Stimulated activated CD8-positive, alpha-beta memory T cell treated with anti-CD3 and anti-CD28 coated beads, Interleukin-7, amount 100 ng/mL, for 1 hour (primary cell): Measurements from ENCODE around the gene ATG7.
"Not testable (repeated sequence)": the region's sequence is repeated elsewhere in the genome, so short reads cannot be mapped to it uniquely, and the experiment has no call there.

Experiments used
- DNase-seq, 2 donors: peaks; one replicate each; pipeline ENCODE4 v3.0.0-alpha.2; 2020; ENCODE audit warnings: low read depth in 2 of 2

Gene ATG7

GRCh38 chr3:11300970-11301369 is 28.8 kb downstream of the ATG7 start:
- DNase-seq, result no peak

GRCh38 chr3:11302444-11302843 is 30.2 kb downstream of the ATG7 start:
- no peak for DNase-seq

- DNase-seq, result no peak
Observed at GRCh38 chr3:11304175-11304574, 32.0 kb downstream of the ATG7 start.

GRCh38 chr3:11305509-11305908 is 33.3 kb downstream of the ATG7 start:
- DNase-seq, result no peak

- peak in 1 of 2 donors; percentile 6 for DNase-seq
Observed at GRCh38 chr3:11306817-11307589, 34.8 kb downstream of the ATG7 start.

GRCh38 chr3:11307830-11308432 is 35.7 kb downstream of the ATG7 start:
- DNase-seq, result no peak

GRCh38 chr3:11310258-11310657 is 38.1 kb downstream of the ATG7 start:
- no peak for DNase-seq

GRCh38 chr3:11312166-11312565 is 40.0 kb downstream of the ATG7 start:
- DNase-seq, result no peak

- DNase-seq, result no peak
Observed at GRCh38 chr3:11317300-11317699, 45.1 kb downstream of the ATG7 start.

- no peak for DNase-seq
Observed at GRCh38 chr3:11322931-11323330, 50.7 kb downstream of the ATG7 start.

GRCh38 chr3:11323813-11324212 is 51.6 kb downstream of the ATG7 start:
- no peak for DNase-seq

- DNase-seq, result no peak
Observed at GRCh38 chr3:11327619-11328018, 55.4 kb downstream of the ATG7 start.

- no peak for DNase-seq
Observed at GRCh38 chr3:11328196-11328945, 56.2 kb downstream of the ATG7 start.

- no peak for DNase-seq
Observed at GRCh38 chr3:11329777-11330176, 57.6 kb downstream of the ATG7 start.

GRCh38 chr3:11331101-11331500 is 58.9 kb downstream of the ATG7 start:
- DNase-seq, result no peak

- no peak for DNase-seq
Observed at GRCh38 chr3:11335056-11335608, 62.9 kb downstream of the ATG7 start.

GRCh38 chr3:11339541-11339940 is 67.3 kb downstream of the ATG7 start:
- DNase-seq, result no peak

- no peak for DNase-seq
Observed at GRCh38 chr3:11346416-11346815, 74.2 kb downstream of the ATG7 start.

GRCh38 chr3:11348877-11349276 is 76.7 kb downstream of the ATG7 start:
- not testable (repeated sequence) for DNase-seq

- no peak for DNase-seq
Observed at GRCh38 chr3:11349446-11349845, 77.2 kb downstream of the ATG7 start.

- DNase-seq, result no peak
Observed at GRCh38 chr3:11350374-11350773, 78.2 kb downstream of the ATG7 start.

GRCh38 chr3:11351451-11351850 is 79.3 kb downstream of the ATG7 start:
- no peak for DNase-seq

- no peak for DNase-seq
Observed at GRCh38 chr3:11356269-11356668, 84.1 kb downstream of the ATG7 start.
